Spleen (tissue), 7 donors: ENCODE data around the gene PROCA1.

Source experiments
- POLR2AphosphoS5 ChIP-seq, 3 donors: sonication (generic); formaldehyde crosslinking; IDR thresholded peaks; one replicate each; pipeline ENCODE4 v1.5.1; 2017; ENCODE audit warnings: antibody characterized with exemption in 3 of 3
- TF ChIP-seq, protein P1 (sequence below), 11 experiments: fragments of 200-600 bp in 7 of 11; fragments of 450-650 bp in 4 of 11; sonication (generic) in 4 of 11; IDR thresholded peaks in 8 of 11; conservative IDR thresholded peaks in 3 of 11; 1 replicate in 7 of 11; 2 replicates in 4 of 11; pipeline versions ENCODE4 v1.4.0 to v1.8.0; 2016 to 2021; ENCODE audit warnings: antibody characterized with exemption in 11 of 11, inconsistent platforms in 4 of 11, mild to moderate bottlenecking in 1 of 11
- donor health status: DM: no; HTN: no; CAD: no; lungs with moderate emphysema.
- donor health status: DM: no; HTN: no; CAD: no.
- donor health status: DM: no; HTN: no; CAD: no.

GRCh38 chr17:28675980-28676379 is 35.7 kb downstream of the PROCA1 start:
- TF ChIP-seq, protein P1, sequence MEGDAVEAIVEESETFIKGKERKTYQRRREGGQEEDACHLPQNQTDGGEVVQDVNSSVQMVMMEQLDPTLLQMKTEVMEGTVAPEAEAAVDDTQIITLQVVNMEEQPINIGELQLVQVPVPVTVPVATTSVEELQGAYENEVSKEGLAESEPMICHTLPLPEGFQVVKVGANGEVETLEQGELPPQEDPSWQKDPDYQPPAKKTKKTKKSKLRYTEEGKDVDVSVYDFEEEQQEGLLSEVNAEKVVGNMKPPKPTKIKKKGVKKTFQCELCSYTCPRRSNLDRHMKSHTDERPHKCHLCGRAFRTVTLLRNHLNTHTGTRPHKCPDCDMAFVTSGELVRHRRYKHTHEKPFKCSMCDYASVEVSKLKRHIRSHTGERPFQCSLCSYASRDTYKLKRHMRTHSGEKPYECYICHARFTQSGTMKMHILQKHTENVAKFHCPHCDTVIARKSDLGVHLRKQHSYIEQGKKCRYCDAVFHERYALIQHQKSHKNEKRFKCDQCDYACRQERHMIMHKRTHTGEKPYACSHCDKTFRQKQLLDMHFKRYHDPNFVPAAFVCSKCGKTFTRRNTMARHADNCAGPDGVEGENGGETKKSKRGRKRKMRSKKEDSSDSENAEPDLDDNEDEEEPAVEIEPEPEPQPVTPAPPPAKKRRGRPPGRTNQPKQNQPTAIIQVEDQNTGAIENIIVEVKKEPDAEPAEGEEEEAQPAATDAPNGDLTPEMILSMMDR (IDR thresholded peaks at IDR 0.05 in 8 of 11, conservative IDR thresholded peaks at IDR 0.05 in 3 of 11) = peak in 2 of 11 experiments; percentile 14 to 19
- TF ChIP-seq POLR2AphosphoS5 (IDR thresholded peaks at IDR 0.05) = no peak
